ENCODE results near the gene SHD.
"Not testable (repeated sequence)": the region's sequence is repeated elsewhere in the genome, so short reads cannot be mapped to it uniquely, and the experiment has no call there.

The SHD gene

GRCh38 chr19:4267101-4267900 lies 11.8 kb upstream of the SHD start:
- peak; percentile 52 to 59 for DNase-seq (ENCODE audit: low read depth in 2 of 2)

GRCh38 chr19:4267901-4268815 lies 10.9 kb upstream of the SHD start:
- no peak for DNase-seq (ENCODE audit: low read depth in 2 of 2)

- no peak for DNase-seq (ENCODE audit: low read depth in 2 of 2)
These were observed 10.1 kb upstream of the SHD start for GRCh38 chr19:4268816-4269430.

GRCh38 chr19:4272894-4273293 lies 6.2 kb upstream of the SHD start:
- no peak for DNase-seq (ENCODE audit: low read depth in 2 of 2)

GRCh38 chr19:4274321-4274686 lies 4.8 kb upstream of the SHD start:
- not testable (repeated sequence) for DNase-seq (ENCODE audit: low read depth in 2 of 2)

- DNase-seq (ENCODE audit: low read depth in 2 of 2) = no peak
These were observed 1.8 kb upstream of the SHD start for GRCh38 chr19:4277191-4277696.

- no peak for DNase-seq (ENCODE audit: low read depth in 2 of 2)
These were observed 1.1 kb upstream of the SHD start for GRCh38 chr19:4278010-4278409.

GRCh38 chr19:4279267-4279529 lies 132 bp downstream of the SHD start:
- DNase-seq (ENCODE audit: low read depth in 2 of 2) = no peak

- no peak for DNase-seq (ENCODE audit: low read depth in 2 of 2)
These were observed 710 bp downstream of the SHD start for GRCh38 chr19:4279530-4280422.

- no peak for DNase-seq (ENCODE audit: low read depth in 2 of 2)
These were observed 5.3 kb downstream of the SHD start for GRCh38 chr19:4284176-4284958.

- no peak for DNase-seq (ENCODE audit: low read depth in 2 of 2)
These were observed 5.9 kb downstream of the SHD start for GRCh38 chr19:4284974-4285373.

GRCh38 chr19:4286141-4286540 lies 7.1 kb downstream of the SHD start:
- not testable (repeated sequence) for DNase-seq (ENCODE audit: low read depth in 2 of 2)

GRCh38 chr19:4288091-4288777 lies 9.2 kb downstream of the SHD start:
- no peak for DNase-seq (ENCODE audit: low read depth in 2 of 2)

- DNase-seq (ENCODE audit: low read depth in 2 of 2) = no peak
These were observed 12.2 kb downstream of the SHD start for GRCh38 chr19:4291184-4291732.

GRCh38 chr19:4292515-4292914 lies 13.4 kb downstream of the SHD start:
- DNase-seq (ENCODE audit: low read depth in 2 of 2) = no peak

GRCh38 chr19:4294389-4294788 lies 15.3 kb downstream of the SHD start:
- DNase-seq (ENCODE audit: low read depth in 2 of 2) = no peak

GRCh38 chr19:4295972-4296771 lies 17.1 kb downstream of the SHD start:
- DNase-seq (ENCODE audit: low read depth in 2 of 2) = no peak

- no peak for DNase-seq (ENCODE audit: low read depth in 2 of 2)
These were observed 19.1 kb downstream of the SHD start for GRCh38 chr19:4297901-4298809.

Data from stimulated activated CD4-positive, alpha-beta T cell treated with anti-CD3 and anti-CD28 coated beads, Interleukin-1b, Interleukin-23, amount 100 ng/mL, for 4 hours (primary cell).